Medulla oblongata (tissue), 1 donor: ENCODE data around the gene ST6GALNAC4.

ENCODE experiments used
- DNase-seq: peaks from one replicate; pipeline ENCODE4 v3.0.0-alpha.2; 2015; ENCODE audit errors: extremely low spot score

The ST6GALNAC4 gene

DNA sequence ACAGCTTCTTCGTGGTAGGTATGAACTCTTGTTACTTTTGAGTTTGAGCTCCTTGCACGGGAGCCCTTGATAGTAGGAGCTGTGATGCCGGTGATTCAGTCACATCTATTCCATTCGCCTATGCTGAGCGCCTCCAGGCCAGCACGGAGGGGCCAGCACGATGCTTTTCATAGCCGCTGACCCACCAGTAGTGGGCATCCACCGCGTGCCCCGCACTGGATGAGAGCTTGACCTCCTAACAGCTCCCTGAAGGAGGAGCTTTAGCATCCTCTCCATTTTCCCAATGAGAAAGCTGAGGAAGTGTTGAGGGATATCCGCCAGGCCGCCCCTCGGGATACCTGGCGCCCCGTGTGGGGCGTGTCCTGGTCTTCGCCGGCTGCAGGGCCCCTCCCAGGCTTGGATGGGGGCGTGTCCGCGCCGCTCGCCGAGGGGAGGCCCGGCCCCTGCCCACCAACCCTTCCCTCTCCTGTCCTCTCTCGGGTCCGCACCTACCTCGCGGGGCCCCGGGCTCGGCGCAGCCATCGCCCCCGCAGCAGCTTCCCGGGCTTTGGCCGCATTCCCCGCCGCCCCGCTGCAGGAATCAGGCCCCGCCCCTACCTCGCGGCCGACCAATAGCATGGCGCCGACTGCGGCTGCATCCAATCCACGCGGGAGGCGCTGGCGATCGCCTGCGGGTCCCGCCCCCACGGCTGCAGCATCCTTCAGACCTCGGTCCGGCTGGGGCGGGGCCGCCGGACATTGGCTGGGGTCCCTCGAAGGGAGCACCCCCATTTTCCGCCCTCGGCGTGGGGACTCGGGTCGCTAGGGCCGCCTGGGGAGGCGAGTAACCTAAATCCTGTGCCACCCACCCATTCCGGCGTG, 13.6 kb upstream of the ST6GALNAC4 start, which contains the start of gene PIP5KL1:
TSS of gene PIP5KL1 (minus strand) at position 547 of the 861 bp plus-strand sequence. CDS start at position 522, 25 bp downstream.
- peak; percentile 84 for DNase-seq

DNA sequence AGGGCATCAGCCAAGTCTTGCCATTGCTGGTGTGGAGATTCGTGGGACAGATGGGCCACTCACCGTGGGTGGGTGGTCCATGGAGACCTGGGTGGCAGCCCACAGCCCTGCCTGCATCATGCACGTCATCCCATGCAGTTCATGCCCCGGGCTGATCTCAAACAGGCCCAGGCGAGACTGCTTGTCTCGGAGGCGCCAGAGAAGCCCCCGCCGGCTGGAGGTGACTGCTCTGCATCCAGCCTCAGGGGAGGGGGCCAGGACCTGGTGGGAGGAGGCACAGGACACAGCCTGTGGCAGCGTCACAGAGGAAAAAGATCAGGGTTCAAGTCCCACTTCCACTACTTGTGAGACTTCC, 12.8 kb upstream of the ST6GALNAC4 start:
- no peak for DNase-seq

DNA sequence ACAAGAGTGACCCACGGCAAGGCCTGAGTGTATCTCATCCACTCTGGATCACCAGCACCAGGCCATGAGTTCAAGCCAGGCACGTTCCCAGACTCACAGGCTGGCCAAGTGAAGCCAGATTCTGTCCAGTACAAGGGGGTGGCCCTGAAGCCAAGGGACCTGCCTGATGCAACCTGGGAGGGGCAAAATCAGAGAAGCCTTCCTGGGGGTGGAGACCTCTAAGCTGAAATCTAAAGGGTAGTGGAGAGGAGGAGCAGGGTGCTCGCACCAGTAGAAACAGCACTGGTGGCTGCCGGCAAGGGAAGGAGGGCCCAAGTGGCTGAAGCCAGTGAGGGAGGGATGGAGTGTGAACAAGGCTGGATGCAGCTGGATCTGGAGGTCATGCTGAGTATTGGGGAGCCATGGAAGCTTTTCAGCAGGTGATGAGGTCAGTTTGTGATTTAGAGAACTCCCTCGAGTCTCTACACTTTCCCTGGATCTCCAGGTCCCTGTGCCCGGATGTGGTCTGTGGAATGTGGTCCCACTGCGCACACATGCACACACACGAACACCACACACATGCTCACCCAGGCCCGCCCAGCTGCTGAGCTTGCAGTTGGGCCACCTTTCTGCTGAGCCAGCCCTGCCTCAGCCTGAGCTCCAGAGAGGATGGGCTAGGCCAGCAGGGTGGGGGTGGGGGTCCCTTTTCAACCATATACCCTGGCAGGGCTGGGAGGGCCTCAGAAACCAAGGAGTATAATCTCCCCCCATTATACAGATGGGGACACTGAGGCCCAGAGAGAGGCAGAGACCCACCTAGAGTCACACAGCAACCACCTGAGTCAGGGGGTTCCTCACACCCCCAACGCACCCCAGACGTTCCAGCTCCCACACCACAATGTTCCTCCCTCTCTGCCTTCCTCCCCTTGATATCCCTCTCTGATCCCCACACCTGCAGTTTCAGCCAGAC, 12.1 kb upstream of the ST6GALNAC4 start:
- DNase-seq: no peak

DNA sequence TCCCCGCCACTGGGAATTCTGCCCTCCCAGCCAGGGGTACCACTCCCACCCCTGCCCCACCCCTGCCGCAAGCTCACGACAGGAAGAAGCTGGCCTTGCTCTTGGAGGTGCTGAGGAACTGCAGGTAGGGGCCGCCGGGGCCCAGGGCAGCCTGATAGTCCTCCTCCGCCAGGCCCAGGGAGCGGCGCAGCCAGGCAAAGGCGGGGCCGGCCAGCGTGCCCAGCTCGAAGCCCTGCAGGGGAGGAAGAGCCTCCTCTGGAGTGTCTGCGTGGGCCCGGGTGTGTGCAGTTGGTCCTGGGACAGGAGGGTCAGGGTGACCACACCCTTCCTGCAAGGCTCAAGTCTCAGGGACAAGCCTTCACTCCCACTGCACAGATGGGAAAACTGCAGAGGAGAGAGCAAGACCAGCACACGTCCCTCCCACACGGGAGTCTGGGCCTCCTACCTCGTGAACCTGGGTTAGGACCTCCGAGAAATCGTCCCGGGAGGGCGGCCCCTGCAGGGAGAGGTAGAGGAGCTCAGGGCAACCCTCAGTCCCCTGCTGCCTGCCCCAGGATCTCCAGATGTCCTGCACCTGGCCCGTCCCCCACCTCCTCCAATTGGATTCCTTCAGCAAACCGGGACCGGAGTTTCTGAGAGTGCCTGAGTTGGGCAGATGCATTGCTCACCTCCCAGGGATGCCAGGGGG, 11.3 kb upstream of the ST6GALNAC4 start:
- no peak for DNase-seq

DNA sequence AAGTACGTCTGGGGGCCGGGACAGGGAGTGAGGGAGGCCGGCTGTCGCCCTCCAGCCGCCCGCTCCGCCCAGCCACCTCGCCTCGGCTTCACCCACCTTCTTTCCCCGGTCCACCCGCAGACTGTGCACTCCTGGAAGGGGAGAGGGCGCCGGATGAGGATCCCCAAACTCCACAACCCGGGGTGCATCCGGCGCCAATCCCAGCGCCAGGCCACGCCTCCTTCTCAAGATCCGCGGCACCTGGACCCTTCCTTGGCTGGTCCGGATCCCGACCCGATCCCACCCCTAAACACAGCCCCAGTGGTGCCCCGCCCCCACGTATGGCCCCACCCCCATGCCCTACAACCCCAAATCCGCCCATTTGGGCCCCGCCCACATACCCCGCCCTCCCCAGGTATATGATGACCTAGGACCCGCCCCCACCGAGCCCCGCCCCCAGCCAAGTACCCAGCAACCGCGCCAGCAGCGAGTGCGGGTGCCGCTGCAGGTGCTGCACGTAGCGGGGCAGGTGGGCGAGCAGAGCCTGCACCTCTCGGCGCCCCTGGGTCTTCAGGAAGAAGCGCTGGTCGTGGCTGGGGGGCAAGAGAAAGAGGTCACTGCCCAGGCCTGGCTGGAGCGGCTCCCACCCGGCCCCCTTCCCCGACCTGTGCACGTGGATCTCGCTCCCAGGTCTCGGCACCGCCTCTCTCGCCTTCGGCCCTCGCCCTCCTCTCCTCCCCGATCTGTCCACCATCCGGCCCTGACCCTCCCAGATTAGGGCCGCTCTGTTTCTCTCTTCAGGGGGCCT, 10.6 kb upstream of the ST6GALNAC4 start:
- DNase-seq: no peak

DNA sequence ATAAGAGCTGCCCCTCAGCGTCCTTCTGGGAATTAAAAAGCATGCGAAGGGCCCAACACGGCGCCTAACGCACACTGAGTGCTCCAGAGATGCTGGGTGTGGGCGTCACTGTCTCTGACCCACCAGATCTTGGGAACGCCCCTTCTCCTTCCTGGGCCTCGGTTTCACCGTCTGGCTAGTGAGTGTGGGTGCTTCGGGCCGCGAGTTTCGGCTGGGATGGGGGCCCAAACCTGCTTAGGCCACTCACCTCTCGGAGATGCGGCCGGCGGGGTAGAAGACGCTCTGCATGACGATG, 10.0 kb upstream of the ST6GALNAC4 start:
- no peak for DNase-seq

DNA sequence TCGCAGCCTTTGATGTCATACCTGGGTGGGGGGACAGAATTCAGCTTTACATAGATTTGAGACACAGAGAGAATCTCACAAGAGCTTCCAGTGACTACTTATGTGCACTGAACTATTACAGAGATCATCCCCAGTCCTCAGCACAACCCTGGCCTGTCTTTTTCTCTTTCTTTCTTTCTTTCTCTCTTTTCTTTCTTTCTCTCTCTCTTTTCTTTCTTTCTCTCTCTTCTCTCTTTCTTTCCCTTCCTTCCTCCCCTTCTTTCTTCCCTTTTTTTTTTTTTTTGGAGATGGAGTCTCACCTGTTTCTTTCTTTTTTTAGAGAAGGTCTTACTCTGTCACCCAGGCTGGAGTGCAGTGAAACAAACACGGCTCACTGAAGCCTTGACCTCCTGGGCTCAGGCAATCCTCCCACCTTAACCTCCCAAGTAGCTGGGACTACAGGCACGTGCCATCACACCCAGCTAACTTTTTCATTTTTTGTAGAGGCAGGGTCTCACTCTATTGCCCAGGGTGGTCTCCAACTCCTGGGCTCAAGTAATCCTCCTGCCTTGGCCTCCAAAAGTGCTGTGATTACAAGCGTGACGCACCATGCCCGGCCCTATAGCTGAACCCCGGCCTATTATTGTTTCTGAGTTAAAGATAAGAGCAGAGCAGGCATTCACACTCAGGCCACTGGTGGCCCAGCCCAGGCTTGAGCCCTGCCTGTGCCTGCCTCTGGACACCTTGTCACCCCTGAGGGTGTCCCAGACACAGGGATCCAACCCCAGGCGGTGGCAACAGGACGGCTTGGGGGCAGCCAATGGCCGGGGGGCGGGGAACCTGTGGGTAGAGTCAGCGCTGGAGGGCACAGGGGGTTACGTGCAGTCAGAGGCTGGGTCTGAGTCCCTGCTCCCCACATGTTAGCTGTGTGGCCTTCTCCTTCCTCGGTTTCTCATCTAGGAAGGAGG, 9.4 kb upstream of the ST6GALNAC4 start:
- DNase-seq: no peak

DNA sequence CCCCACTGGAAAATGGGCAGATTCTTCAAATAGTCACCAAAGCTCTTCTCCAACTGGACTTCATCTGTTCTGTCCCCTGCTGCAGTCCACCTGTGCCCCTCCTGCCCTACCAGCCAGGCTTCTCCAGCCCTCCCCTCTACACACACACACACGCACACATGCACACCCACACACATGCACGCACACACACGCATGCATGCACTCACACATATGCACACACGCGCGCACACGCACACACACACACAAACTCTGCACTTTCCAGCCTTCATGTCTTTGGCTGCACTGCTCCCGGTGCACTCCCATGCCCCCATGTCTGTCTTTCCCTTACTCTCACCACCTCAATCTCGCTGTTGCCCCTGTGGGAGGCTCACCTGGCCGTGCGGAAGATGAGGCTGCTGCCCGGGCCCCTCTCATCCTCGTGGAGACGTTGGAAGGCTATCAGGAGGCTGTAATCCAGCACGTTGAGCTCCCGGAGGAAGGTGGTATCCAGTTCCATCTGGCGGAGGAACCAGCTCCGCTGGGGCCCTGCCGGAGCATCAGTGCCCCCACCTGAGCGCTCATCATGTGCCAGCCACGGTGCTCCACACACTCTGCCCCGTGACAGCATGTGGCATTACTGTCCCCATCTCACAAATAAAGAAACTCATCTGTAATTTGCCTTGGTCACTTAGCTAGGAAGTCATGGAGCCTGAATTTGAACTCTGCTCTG, 8.0 kb upstream of the ST6GALNAC4 start:
- no peak for DNase-seq

DNA sequence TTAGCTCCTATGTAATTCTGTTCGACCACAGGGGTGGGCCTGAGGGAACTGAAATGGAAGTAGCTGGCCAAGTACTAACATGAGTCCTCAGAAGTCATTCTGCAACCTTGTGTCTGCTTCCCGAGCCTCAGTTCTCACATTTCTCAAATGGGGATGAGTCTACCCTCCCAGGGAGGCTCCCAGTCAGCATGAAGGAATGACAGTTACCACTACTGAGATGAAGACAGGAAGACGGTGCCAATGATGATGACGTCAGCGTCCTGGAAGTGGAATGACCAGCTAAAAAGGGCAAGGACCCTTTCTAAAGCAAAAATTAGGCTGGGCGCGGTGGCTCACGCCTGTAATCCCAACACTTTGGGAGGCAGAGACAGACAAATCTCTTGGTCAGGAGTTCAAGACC, 6.9 kb upstream of the ST6GALNAC4 start:
- DNase-seq: no peak

DNA sequence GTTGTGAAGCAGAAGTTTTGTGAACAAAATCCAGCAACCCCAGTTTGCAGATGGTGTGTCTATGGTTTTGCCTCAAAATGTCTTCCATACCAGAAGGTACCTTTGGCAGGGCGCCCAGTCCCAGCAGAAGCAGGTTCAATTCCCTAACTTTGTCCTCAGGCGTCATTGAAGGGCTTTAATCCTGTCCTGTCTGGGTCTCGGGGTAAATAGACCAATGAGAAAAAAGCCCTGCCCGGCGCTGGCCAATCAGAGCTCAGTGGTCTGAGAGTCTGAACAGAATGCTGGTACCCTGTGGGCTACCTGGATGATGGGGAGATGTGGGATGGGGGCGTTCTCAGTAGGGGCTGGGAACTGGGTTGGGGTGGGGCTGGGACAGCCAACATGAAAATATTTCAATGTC, 6.2 kb upstream of the ST6GALNAC4 start:
- DNase-seq: no peak

DNA sequence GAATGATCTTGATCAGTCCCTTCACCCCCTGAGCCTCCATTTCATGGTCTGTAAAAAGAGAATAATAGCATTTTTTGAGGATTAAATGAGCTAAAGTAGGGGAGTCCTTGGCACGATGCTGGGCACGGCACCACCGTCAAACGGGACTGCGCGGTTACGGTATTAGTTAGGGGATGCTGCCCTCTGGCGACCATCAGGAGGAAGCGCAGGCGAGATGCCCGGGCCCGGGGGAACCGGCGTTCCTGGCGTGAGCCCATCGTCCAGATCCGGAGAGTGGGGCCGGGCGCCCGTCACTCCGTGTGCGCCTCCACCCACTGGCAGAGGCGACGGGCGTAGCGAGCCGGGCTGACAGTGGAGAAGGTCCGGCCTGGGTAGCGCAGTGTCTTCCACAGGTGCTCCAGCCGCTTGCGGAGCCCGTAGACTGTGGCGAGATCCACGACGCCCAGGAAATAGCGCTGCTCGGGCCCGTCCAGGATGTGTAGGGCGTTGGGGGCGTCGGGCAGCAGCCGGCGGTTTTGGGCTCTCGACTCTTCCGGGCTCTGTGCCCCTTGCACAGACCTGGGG, 4.8 kb upstream of the ST6GALNAC4 start:
- DNase-seq: peak; percentile 63

DNA sequence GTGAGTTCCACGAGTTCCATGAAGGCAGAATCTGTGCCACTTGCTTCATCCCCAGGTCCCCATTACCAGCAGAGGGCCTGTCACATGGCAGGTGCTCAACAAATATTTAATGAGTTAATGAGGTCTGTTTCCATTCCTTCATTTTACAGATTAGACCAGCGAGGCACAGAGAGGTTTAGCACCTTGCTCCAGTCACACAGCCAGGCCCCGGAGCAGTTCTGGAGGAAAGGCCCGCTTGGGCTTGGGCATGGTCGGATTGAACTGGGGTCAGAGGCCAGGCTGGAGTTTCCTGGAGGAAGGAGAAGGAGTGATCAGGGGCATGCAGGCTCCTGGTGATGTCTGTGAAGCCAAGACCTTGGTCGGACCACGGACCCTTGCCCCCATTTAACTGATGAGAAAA, 4.0 kb upstream of the ST6GALNAC4 start:
- no peak for DNase-seq

DNA sequence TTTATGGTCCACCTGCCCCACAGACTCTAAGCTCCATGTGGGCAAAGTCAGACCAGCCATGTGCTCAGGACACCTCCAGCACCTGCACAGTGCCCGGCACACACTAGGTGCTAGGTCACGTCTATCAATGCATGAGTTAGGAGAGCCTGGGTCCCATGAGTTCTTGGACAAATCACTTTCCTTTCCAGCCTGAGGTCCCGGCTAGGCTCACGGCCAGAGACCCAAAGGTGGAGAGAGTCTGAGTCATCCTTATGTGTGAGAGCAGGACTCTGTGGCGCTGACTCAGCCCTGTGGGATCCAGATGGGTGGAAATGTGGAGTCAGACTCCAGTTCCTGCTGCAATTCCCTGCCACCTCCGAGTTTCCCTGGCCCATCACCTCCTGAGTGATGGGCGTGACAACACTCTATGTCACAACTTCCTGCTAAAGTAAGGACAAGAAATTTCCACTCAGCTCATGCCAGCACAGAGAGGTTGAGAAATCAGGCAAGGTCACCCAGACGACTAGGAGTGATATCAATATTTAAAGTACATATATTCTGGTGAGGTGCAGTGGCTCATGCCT, 2.5 kb upstream of the ST6GALNAC4 start:
- no peak for DNase-seq

DNA sequence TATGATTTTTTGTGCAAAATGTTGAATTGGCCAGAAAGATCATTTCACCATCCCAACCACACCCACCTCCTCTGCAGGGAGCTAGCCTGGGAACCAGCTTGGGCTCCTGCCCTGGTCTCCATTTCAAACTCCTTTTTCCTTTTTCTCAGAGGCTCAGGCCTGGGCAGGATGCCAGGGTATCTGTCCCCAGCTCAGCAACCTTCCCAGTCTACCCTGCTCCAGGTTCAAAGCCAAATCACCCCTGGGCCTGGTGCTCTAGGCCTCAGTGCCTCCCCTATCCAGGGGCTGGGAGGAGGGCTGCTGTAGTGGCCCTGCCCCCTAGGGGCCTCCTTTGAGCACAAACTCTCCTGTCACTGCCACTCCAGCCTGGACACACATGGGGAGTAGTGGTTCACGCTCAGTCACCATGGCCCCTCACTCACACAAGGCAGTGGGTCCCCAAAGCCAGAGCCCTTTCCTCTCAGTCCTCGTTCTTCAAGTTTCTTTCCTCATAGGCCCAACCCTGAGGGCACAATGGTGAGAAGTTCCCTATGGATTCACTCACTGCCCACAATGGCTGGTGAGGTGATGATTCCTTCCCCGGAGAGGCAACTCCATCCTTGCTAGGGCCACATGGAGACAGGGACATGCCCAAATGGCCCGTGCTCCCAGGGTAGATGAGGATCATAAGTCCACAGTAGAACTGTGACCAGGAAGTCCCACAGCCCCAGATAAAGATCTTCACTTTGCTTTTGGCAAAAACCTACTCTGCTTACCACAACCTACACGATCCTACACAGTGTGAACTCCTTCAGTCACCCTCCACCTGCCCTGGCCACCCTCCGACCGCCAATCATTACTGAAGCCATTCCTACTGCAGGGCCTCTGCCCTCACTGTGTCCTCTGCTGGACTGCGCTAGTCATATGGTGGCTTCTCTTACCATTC, 1.6 kb upstream of the ST6GALNAC4 start:
- DNase-seq: peak; percentile 32

DNA sequence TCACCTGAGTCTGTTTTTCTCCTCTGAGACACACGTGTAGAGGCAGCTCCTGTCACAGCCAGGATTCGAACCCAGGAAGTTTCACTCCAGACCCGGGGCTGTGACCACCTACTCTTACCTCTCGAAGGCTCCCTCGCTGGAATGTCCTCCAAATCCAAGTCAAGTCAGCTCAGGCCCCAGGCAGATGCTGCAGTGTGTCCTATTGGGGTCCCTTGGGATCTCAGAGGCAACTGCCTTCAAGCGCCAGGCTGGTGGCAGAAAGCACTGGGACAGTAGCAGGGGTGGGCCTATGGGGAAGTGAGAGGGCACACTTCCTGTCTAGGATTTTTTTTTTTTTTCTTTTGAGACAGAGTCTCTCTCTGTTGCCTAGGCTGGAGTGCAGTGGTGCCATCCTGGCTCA, 762 bp upstream of the ST6GALNAC4 start:
- peak; percentile 41 for DNase-seq

DNA sequence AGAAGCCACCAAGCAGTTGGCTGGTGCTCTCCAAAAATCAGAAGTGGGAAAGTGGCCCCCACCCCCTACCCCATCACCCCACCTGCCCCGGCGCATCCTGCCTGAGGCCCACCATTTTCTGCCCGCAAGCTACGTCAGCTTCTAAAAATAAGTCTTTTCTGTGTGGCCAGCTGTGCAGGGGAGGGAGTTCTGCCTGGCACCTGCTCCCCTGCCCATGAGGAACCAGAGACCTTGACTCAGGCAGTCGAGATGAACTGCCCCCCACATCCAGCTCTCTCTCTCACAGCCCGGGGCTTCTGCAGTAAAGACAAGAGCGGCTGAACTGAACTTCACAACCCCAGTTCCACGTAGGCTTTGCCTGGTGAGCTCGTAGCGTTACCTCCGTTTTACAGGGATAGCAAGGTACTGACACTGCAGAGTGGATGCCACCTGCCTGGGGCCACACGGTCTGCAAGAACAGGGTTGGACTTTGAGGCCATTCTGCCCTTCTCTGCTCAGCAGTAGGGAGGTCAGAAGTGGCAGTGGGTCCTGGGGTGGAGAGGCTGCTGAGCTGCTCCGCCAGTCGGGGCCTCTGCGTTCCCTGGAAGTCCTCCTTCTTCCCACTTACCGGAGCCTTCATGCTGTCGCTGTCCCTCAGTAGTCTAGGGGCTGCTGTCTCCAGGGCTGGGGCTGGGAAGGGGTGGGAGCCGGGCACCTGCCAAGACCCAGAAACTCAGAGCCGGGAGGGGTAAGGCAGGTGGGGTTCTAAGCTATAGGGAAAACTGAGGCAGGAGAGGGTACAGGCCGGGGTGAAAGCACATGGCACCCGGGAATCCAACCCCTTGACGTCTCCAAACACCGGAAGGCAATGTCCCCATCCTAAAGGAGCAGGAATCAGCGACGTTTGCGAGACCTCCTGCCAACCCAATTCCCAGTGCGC, 781 bp downstream of the ST6GALNAC4 start:
- no peak for DNase-seq

DNA sequence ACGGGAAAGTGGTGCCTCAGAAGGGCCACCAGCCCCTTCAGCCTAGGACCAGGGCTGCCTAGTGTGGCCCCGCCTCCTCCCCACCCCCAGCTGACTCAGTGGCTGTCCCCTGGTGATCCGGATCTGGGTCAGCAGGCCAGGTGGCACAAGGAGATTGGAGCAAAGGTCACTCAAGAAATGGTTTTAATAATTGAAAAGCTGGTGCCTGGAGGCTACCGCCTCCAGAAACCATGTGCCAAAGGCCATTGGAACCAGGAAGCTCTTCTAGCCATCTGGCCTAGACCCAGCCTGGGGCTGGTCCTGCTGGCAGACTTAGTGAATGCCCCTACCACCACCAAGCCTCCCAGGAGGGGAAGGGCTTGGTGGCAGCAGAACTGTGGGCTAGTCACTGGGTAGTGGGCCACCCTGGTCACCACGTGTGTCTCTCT, 1.5 kb downstream of the ST6GALNAC4 start:
- no peak for DNase-seq
